C4-2B (cell line): ENCODE measurements around the gene OLFML2B.

Experiments
- ZFX ChIP-seq: fragments of 450-650 bp; IDR thresholded peaks from 2 replicates; pipeline ENCODE4 v1.6.1; 2017
- TF ChIP-seq, protein P1 (sequence below): fragments of 450-650 bp; conservative IDR thresholded peaks from 2 replicates; pipeline ENCODE4 v1.5.1; 2017; ENCODE audit warnings: mild to moderate bottlenecking

DNA sequence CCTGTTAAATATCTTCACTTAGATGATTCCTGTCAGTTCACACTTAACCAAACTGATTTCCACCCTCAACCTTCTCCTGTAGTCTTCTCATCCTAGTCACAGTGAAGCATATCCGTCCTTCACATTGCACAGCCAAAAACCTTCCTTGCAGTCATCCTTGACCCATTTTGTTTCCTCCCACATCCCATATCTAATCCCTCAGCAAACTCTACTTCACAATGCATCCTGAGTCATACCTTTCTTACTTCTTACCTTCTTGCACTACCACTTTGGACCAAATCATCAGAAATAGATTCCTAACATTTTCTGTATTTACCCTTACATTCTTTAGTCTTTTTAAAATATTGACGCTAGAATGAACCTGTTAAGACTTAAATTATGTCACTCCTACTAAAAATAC, 86.9 kb downstream of the OLFML2B start:
- TF ChIP-seq, protein P1, sequence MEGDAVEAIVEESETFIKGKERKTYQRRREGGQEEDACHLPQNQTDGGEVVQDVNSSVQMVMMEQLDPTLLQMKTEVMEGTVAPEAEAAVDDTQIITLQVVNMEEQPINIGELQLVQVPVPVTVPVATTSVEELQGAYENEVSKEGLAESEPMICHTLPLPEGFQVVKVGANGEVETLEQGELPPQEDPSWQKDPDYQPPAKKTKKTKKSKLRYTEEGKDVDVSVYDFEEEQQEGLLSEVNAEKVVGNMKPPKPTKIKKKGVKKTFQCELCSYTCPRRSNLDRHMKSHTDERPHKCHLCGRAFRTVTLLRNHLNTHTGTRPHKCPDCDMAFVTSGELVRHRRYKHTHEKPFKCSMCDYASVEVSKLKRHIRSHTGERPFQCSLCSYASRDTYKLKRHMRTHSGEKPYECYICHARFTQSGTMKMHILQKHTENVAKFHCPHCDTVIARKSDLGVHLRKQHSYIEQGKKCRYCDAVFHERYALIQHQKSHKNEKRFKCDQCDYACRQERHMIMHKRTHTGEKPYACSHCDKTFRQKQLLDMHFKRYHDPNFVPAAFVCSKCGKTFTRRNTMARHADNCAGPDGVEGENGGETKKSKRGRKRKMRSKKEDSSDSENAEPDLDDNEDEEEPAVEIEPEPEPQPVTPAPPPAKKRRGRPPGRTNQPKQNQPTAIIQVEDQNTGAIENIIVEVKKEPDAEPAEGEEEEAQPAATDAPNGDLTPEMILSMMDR, result no peak
- no peak for TF ChIP-seq ZFX
